Body of pancreas (tissue), 4 donors: ENCODE results near the gene STRBP. TPM values are rescaled to one million over a fixed set of nuclear protein-coding genes. Genes with fewer than 3 reads are reported as not detected.

Source experiments
- ATAC-seq: fragments of 150-250 bp; one replicate; pipeline ENCODE4 v1.9.1; 2016
- DNase-seq, 4 donors: peaks; one replicate each; pipeline ENCODE4 v3.0.0-alpha.2; 2019
- H3K27ac ChIP-seq, 4 donors: fragments of 200-600 bp; sonication (generic); 1 replicate in 3 of 4; 2 replicates in 1 of 4; pipeline versions ENCODE4 v1.5.1 to v1.6.1; 2016 to 2019; ENCODE audit warnings: mild to moderate bottlenecking in 1 of 4, mixed read lengths in 1 of 4, moderate library complexity in 1 of 4
- H3K27me3 ChIP-seq, 2 donors: fragments of 200-600 bp; sonication (generic); one replicate each; pipeline ENCODE4 v1.6.0; 2016; ENCODE audit warnings: mild to moderate bottlenecking in 1 of 2
- H3K36me3 ChIP-seq, 2 donors: fragments of 200-600 bp; sonication (generic); replicated peaks in 1 of 2; 2 replicates each; pipeline ENCODE4 v1.5.1; 2016; ENCODE audit warnings: low read depth in 2 of 2; ENCODE audit not compliant: insufficient read depth in 1 of 2
- H3K4me1 ChIP-seq: fragments of 200-600 bp; sonication (generic); one replicate; pipeline ENCODE4 v1.6.0; 2016
- H3K4me3 ChIP-seq, 2 donors: fragments of 200-600 bp; sonication (generic); 1 replicate in 1 of 2; 2 replicates in 1 of 2; pipeline ENCODE4 v1.5.1; 2016 to 2019
- H3K9me3 ChIP-seq, 3 donors: fragments of 200-600 bp; sonication (generic); 1 replicate in 2 of 3; 2 replicates in 1 of 3; pipeline ENCODE4 v1.5.1; 2016
- CTCF ChIP-seq, 7 experiments: fragments of 450-650 bp in 4 of 7; fragments of 200-600 bp in 3 of 7; sonication (generic) in 3 of 7; IDR thresholded peaks; one replicate each; pipeline ENCODE4 v1.5.1; 2016 to 2019; ENCODE audit warnings: antibody characterized with exemption in 7 of 7
- POLR2A ChIP-seq, 3 donors: fragments of 450-650 bp; IDR thresholded peaks; one replicate each; pipeline ENCODE4 v1.6.1; 2016; ENCODE audit warnings: antibody characterized with exemption in 3 of 3, mild to moderate bottlenecking in 2 of 3
- WGBS, 2 donors: methylation state at CpG; one replicate each; pipeline ENCODE4 v1.1.5; 2017; 5-methylcytosine and 5-hydroxymethylcytosine counted together
- intact Hi-C: fragments of 100-400 bp; cut with DNase I; formaldehyde crosslinking; loops from one replicate; pipeline ENCODE4 v1.15.1; 2023
- total RNA-seq, 2 donors: library from RNA; depleted of rRNA; stranded (reverse); fragments of >200 nt; gene quantifications; one replicate each; pipeline ENCODE4 v1.1.0, GENCODE V29; 2016

STRBP gene
- total RNA-seq, 2 donors from 2014 or later: 11.5 to 13.5 TPM

- intact Hi-C loops: no loop called here
- Histone ChIP-seq H3K4me3 (no peak overlapping the region), H3K27ac (no peak overlapping the region), H3K36me3 (no peaks in the 10 kb centered on the region), H3K27me3 (no peaks in the 10 kb centered on the region), H3K9me3 (no peaks in the 10 kb centered on the region), H3K4me1 (no peaks in the 10 kb centered on the region)
- WGBS, 2 donors: 100% methylated on average over 1 of the region's 1 CpG
- DNase-seq (no peak), ATAC-seq (no peak)
- TF ChIP-seq CTCF (IDR thresholded peaks at IDR 0.05): no peak
- TF ChIP-seq POLR2A (IDR thresholded peaks at IDR 0.05): no peak
These were observed 32.9 kb downstream of the STRBP start for GRCh38 chr9:123235448-123235847.

- Histone ChIP-seq H3K4me3 (no peak overlapping the region), H3K36me3 (no peaks in the 10 kb centered on the region), H3K27ac (no peak overlapping the region), H3K27me3 (no peaks in the 10 kb centered on the region), H3K9me3 (no peaks in the 10 kb centered on the region), H3K4me1 (no peaks in the 10 kb centered on the region)
- DNase-seq: no peak
- ATAC-seq: no peak
- intact Hi-C loops: no loop called here
- 92 to 95% methylated on average over 3 of the region's 3 CpGs for WGBS, 2 donors
- TF ChIP-seq CTCF (IDR thresholded peaks at IDR 0.05) (no peak), POLR2A (IDR thresholded peaks at IDR 0.05) (no peak)
These were observed 33.5 kb downstream of the STRBP start for GRCh38 chr9:123234853-123235252.

- no peaks in the 10 kb centered on the region for H3K27me3 ChIP-seq
- H3K27ac ChIP-seq: no peak overlapping the region
- WGBS, 2 donors: 91 to 95% methylated on average over 3 of the region's 3 CpGs
- no peak for TF ChIP-seq POLR2A (IDR thresholded peaks at IDR 0.05)
- TF ChIP-seq CTCF (IDR thresholded peaks at IDR 0.05): no peak
- H3K4me1 ChIP-seq: no peaks in the 10 kb centered on the region
- H3K4me3 ChIP-seq: no peak overlapping the region
- H3K36me3 ChIP-seq: no peaks in the 10 kb centered on the region
- ATAC-seq: no peak
- intact Hi-C loops: no loop called here
- no peaks in the 10 kb centered on the region for H3K9me3 ChIP-seq
- no peak for DNase-seq
These were observed 36.1 kb downstream of the STRBP start for GRCh38 chr9:123232332-123232731.

GRCh38 chr9:123231421-123231820 lies 37.0 kb downstream of the STRBP start:
- intact Hi-C loops: no loop called here
- H3K36me3 ChIP-seq: no peaks in the 10 kb centered on the region
- no peak overlapping the region for H3K27ac ChIP-seq
- DNase-seq (no peak), ATAC-seq (no peak)
- TF ChIP-seq CTCF (IDR thresholded peaks at IDR 0.05) (no peak), POLR2A (IDR thresholded peaks at IDR 0.05) (no peak)
- no peak overlapping the region for H3K4me3 ChIP-seq
- H3K9me3 ChIP-seq: no peaks in the 10 kb centered on the region
- no peaks in the 10 kb centered on the region for H3K27me3 ChIP-seq
- no peaks in the 10 kb centered on the region for H3K4me1 ChIP-seq
- WGBS, 2 donors: 96 to 100% methylated on average over 1 of the region's 1 CpG

GRCh38 chr9:123228967-123229366 lies 39.4 kb downstream of the STRBP start:
- no peak overlapping the region for H3K27ac ChIP-seq
- intact Hi-C loops: no loop called here
- DNase-seq (no peak), ATAC-seq (no peak)
- WGBS, 2 donors: 85 to 93% methylated on average over 4 of the region's 4 CpGs
- H3K4me3 ChIP-seq: no peak overlapping the region
- H3K36me3 ChIP-seq: no peaks in the 10 kb centered on the region
- H3K9me3 ChIP-seq: no peaks in the 10 kb centered on the region
- H3K27me3 ChIP-seq: no peaks in the 10 kb centered on the region
- TF ChIP-seq CTCF (IDR thresholded peaks at IDR 0.05): no peak
- no peaks in the 10 kb centered on the region for H3K4me1 ChIP-seq
